OCI-LY1 (cell line): Measurements from ENCODE around the gene PHF14.

Source experiments
- H2AFZ ChIP-seq: fragments of 200-600 bp; sonication (generic), shearing (Covaris generic); 2 replicates; pipeline ENCODE4 v1.6.0; 2014; ENCODE audit warnings: antibody characterized with exemption, mild to moderate bottlenecking, low read length
- H3F3A ChIP-seq: fragments of 200-600 bp; sonication (generic), shearing (Covaris generic); 2 replicates; pipeline ENCODE4 v1.6.0; 2014; ENCODE audit warnings: mild to moderate bottlenecking, antibody characterized with exemption, low read length, moderate library complexity; ENCODE audit not compliant: insufficient read depth
- H3K27ac ChIP-seq: fragments of 200-600 bp; sonication (generic); 2 replicates; pipeline ENCODE4 v1.5.1; 2014; ENCODE audit warnings: low read length, mixed run types, mild to moderate bottlenecking, low read depth; ENCODE audit not compliant: poor library complexity, severe bottlenecking
- H3K27me3 ChIP-seq: fragments of 200-600 bp; sonication (generic); 2 replicates; pipeline ENCODE4 v1.6.0; 2014; ENCODE audit warnings: antibody characterized with exemption, mild to moderate bottlenecking, low read length, moderate library complexity; ENCODE audit not compliant: insufficient read depth
- H3K36me3 ChIP-seq: fragments of 200-600 bp; sonication (generic); 2 replicates; pipeline ENCODE4 v1.6.1; 2014; ENCODE audit warnings: mild to moderate bottlenecking, antibody characterized with exemption, low read length, moderate library complexity, mixed read lengths; ENCODE audit not compliant: insufficient read depth
- H3K4me1 ChIP-seq: fragments of 200-600 bp; sonication (generic); 2 replicates; pipeline ENCODE4 v1.5.1; 2014; ENCODE audit warnings: mild to moderate bottlenecking, low read length, moderate library complexity; ENCODE audit not compliant: insufficient read depth, severe bottlenecking
- H3K4me2 ChIP-seq: fragments of 200-600 bp; sonication (generic), shearing (Covaris generic); 2 replicates; pipeline ENCODE4 v1.6.1; 2014; ENCODE audit warnings: low read length
- H3K4me3 ChIP-seq: fragments of 200-600 bp; sonication (generic); 2 replicates; pipeline ENCODE4 v1.5.1; 2014; ENCODE audit warnings: low read length, low read depth, mild to moderate bottlenecking, mixed read lengths; ENCODE audit not compliant: poor library complexity, severe bottlenecking
- H3K79me2 ChIP-seq: fragments of 200-600 bp; shearing (Covaris generic); 2 replicates; pipeline ENCODE4 v1.6.1; 2016; ENCODE audit warnings: mixed run types, low read length, mixed read lengths; ENCODE audit not compliant: insufficient read depth
- H3K9ac ChIP-seq: fragments of 200-600 bp; sonication (generic), shearing (Covaris generic); 2 replicates; pipeline ENCODE4 v1.6.1; 2014; ENCODE audit warnings: mild to moderate bottlenecking, low read length, mixed read lengths
- H3K9me2 ChIP-seq: fragments of 200-600 bp; sonication (generic), shearing (Covaris generic); 2 replicates; pipeline ENCODE4 v1.6.1; 2014; ENCODE audit warnings: low read depth, mild to moderate bottlenecking, low read length, mixed read lengths
- H3K9me3 ChIP-seq: fragments of 200-600 bp; shearing (Covaris generic); 2 replicates; pipeline ENCODE4 v1.6.1; 2014; ENCODE audit warnings: low read length, mixed read lengths
- H4K20me1 ChIP-seq: fragments of 200-600 bp; sonication (generic), shearing (Covaris generic); 2 replicates; pipeline ENCODE4 v1.6.0; 2016; ENCODE audit warnings: mild to moderate bottlenecking, low read length; ENCODE audit not compliant: insufficient read depth
- EZH2 ChIP-seq: fragments of 200-600 bp; sonication (generic), shearing (Covaris generic); IDR thresholded peaks from 2 replicates; pipeline ENCODE4 v1.8.0; 2017; ENCODE audit warnings: borderline replicate concordance, mixed run types, mild to moderate bottlenecking, antibody characterized with exemption, low read length, moderate library complexity, mixed read lengths
- TF ChIP-seq, protein P1 (sequence below): fragments of 200-600 bp; sonication (generic), shearing (Covaris generic); IDR thresholded peaks from 2 replicates; pipeline ENCODE4 v1.5.1; 2017; ENCODE audit warnings: mild to moderate bottlenecking, antibody characterized with exemption, low read length, moderate library complexity, mixed read lengths

PHF14 gene

DNA sequence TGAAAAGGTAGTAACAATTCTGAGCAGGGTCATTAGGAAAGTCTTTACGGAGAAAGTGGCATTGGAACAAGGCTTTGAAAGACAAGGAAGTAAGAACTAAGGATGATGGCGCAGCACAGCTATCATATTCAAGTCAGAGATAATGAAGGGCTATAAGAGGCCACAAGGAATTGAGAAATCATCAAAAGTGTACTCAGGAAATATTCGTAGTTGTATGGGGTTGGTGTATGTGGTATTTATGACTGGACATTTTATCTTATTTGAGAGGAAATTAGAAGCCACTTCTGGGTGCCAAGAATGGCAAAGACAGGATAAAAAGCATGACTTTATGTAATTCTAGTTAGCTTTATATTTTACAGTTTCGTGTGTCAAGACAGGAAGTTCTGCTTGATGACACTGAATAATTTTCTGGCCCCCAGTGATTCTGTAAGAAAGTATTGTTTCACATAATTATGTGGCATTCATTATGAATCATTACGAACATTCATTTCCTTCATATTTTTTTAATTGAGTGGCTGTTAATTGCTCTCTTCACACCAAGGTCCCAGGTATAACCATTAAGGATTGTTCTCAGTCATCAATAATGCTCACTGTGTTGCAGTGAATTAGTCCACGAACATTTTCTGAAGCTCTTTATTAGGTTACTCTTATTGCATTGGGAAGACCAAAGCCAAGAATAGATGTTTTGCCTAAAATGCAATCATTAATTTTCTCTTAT is 244.3 kb downstream of the PHF14 start:
- H3K4me3 ChIP-seq, result no peak overlapping the region
- no peaks in the 10 kb centered on the region for H3K4me1 ChIP-seq
- H3K27me3 ChIP-seq, result no peaks in the 10 kb centered on the region
- no peaks in the 10 kb centered on the region for H3K36me3 ChIP-seq
- TF ChIP-seq EZH2, result no peak
- TF ChIP-seq, protein P1, sequence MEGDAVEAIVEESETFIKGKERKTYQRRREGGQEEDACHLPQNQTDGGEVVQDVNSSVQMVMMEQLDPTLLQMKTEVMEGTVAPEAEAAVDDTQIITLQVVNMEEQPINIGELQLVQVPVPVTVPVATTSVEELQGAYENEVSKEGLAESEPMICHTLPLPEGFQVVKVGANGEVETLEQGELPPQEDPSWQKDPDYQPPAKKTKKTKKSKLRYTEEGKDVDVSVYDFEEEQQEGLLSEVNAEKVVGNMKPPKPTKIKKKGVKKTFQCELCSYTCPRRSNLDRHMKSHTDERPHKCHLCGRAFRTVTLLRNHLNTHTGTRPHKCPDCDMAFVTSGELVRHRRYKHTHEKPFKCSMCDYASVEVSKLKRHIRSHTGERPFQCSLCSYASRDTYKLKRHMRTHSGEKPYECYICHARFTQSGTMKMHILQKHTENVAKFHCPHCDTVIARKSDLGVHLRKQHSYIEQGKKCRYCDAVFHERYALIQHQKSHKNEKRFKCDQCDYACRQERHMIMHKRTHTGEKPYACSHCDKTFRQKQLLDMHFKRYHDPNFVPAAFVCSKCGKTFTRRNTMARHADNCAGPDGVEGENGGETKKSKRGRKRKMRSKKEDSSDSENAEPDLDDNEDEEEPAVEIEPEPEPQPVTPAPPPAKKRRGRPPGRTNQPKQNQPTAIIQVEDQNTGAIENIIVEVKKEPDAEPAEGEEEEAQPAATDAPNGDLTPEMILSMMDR, result no peak
- no peak overlapping the region for H3K4me2 ChIP-seq
- no peaks in the 10 kb centered on the region for H3F3A ChIP-seq
- H3K9me2 ChIP-seq, result no peaks in the 10 kb centered on the region
- no peaks in the 10 kb centered on the region for H4K20me1 ChIP-seq
- no peak overlapping the region for H3K9ac ChIP-seq
- H2AFZ ChIP-seq, result no peak overlapping the region
- no peak overlapping the region for H3K27ac ChIP-seq
- H3K79me2 ChIP-seq, result no peaks in the 10 kb centered on the region
- H3K9me3 ChIP-seq, result no peaks in the 10 kb centered on the region
